ENCODE measurements around the gene EIF3M. TPM values are rescaled to one million over a fixed set of nuclear protein-coding genes. Genes with fewer than 3 reads are reported as not detected.

EIF3M gene
- total RNA-seq, 4 donors from 2014 or later, result 34.4 to 235 (median 147) TPM

DNA sequence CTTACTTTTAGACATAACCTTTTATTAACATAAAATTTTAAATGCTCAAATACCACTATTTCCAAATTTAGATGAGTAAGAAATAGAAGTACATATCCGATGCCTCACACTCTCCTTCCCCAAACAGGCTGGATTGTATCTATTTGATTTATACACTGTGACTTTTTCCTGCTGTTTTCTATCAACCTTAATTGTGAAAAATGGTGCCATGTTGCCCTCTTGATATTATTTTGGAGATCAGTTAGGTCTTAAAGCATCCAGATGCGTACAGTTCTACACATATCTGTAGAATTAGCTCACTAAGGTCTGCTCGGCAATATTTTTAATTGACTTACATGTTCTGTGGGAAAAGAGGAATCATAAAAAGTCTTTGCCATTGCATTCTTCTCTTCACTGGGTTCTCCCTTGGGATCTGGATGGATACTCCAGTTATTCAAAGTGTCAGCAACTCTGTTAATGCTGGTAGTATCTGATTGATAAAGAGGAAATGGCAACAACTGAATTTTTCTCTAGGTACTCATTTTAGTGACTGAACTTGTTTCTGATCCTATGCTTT is 27.2 kb downstream of the EIF3M start:
- Histone ChIP-seq H3K27ac (no peak overlapping the region), H3K4me3 (no peak overlapping the region), H3K36me3 (no peaks in the 10 kb centered on the region), H3K27me3 (no peaks in the 10 kb centered on the region), H3K4me1 (no peaks in the 10 kb centered on the region), H3K9me3 (no peaks in the 10 kb centered on the region)
- 85% methylated on average over 3 of the region's 3 CpGs for WGBS, 2 donors (ENCODE audit: low coverage in 1 of 2)
- in situ Hi-C loops (cut with MboI; ENCODE audit: low pct_ligation_motif_present in 1 of 4, low pct_unique_long_range_greater_than_20kb in 1 of 4, low sequenced_read_pairs in 3 of 4) (loop anchor here in 1 of 4 donors (25.0 kb wide), 1 partner anchor 299 kb away; no protein-coding TSS in a partner anchor), intact Hi-C loops (cut with DNase I; ENCODE audit: low total_unique reads) (no loop called here)
- DNase-seq, result no peak
- TF ChIP-seq POLR2AphosphoS5 (IDR thresholded peaks at IDR 0.05), result no peak
- no peak for TF ChIP-seq EP300 (IDR thresholded peaks at IDR 0.05; ENCODE audit: low read depth)
- TF ChIP-seq CTCF (IDR thresholded peaks at IDR 0.05), result no peak
- no peak for TF ChIP-seq POLR2A (IDR thresholded peaks at IDR 0.05)

DNA sequence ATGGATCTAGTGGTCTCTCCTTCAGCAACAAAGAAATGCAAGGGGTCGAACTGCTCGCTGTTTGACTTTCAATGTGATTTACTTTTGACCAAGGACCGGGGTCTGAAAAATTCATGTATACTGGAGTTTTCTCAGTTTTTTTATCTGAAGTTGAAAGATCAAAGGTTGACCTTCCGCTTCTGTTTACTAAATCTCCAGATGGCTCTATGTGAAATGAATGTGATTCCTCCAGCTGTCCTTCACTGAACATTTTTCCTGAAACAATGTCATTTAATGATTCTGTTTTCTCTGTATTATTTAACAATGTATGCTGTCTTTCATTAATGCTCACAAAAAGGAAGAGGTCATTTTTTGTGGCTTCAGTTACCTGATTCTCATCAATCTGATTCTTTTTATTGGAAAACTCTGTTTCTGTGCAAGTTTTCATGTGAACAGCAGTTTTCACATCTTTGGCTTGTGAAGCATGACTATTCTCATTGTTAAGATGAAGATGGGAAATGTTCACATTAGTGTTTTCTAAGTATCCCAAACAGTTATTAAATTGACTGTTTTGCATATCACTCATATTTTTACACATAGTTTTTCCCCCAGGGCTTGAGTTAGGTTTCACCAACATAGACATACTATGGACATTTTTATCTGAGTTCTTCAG is 30.0 kb downstream of the EIF3M start:
- Histone ChIP-seq H3K36me3 (no peaks in the 10 kb centered on the region), H3K27ac (no peak overlapping the region), H3K4me3 (no peak overlapping the region), H3K4me1 (no peaks in the 10 kb centered on the region), H3K27me3 (no peaks in the 10 kb centered on the region), H3K9me3 (no peaks in the 10 kb centered on the region)
- intact Hi-C loops (cut with DNase I; ENCODE audit: low total_unique reads), result no loop called here
- no peak for TF ChIP-seq POLR2A (IDR thresholded peaks at IDR 0.05)
- TF ChIP-seq POLR2AphosphoS5 (IDR thresholded peaks at IDR 0.05), result no peak
- no peak for TF ChIP-seq CTCF (IDR thresholded peaks at IDR 0.05)
- no peak for TF ChIP-seq EP300 (IDR thresholded peaks at IDR 0.05; ENCODE audit: low read depth)
- in situ Hi-C loops (cut with MboI; ENCODE audit: low pct_ligation_motif_present in 1 of 4, low pct_unique_long_range_greater_than_20kb in 1 of 4, low sequenced_read_pairs in 3 of 4), result loop anchor here in 1 of 4 donors (25.0 kb wide), 1 partner anchor 301 kb away; no protein-coding TSS in a partner anchor
- DNase-seq, result no peak
- WGBS, 2 donors (ENCODE audit: low coverage in 1 of 2), result 56 to 65% methylated on average over 4 of the region's 4 CpGs

- intact Hi-C loops (cut with DNase I; ENCODE audit: low total_unique reads) (no loop called here), in situ Hi-C loops (cut with MboI; ENCODE audit: low pct_ligation_motif_present in 1 of 4, low pct_unique_long_range_greater_than_20kb in 1 of 4, low sequenced_read_pairs in 3 of 4) (loop anchor here in 1 of 4 donors (25.0 kb wide), 1 partner anchor 303 kb away; no protein-coding TSS in a partner anchor)
- Histone ChIP-seq H3K27me3 (no peaks in the 10 kb centered on the region), H3K9me3 (no peaks in the 10 kb centered on the region), H3K36me3 (no peaks in the 10 kb centered on the region), H3K4me3 (no peak overlapping the region), H3K27ac (no peak overlapping the region), H3K4me1 (no peaks in the 10 kb centered on the region)
- no peak for DNase-seq
- TF ChIP-seq POLR2A (IDR thresholded peaks at IDR 0.05) (no peak), POLR2AphosphoS5 (IDR thresholded peaks at IDR 0.05) (no peak), CTCF (IDR thresholded peaks at IDR 0.05) (no peak), EP300 (IDR thresholded peaks at IDR 0.05; ENCODE audit: low read depth) (no peak)
Measured at GRCh38 chr11:32615422-32615821, 31.8 kb downstream of the EIF3M start.

- Histone ChIP-seq H3K27ac (no peak overlapping the region), H3K4me3 (no peak overlapping the region), H3K27me3 (no peaks in the 10 kb centered on the region), H3K9me3 (no peaks in the 10 kb centered on the region), H3K36me3 (no peaks in the 10 kb centered on the region), H3K4me1 (no peaks in the 10 kb centered on the region)
- TF ChIP-seq POLR2A (IDR thresholded peaks at IDR 0.05) (no peak), EP300 (IDR thresholded peaks at IDR 0.05; ENCODE audit: low read depth) (no peak), CTCF (IDR thresholded peaks at IDR 0.05) (no peak), POLR2AphosphoS5 (IDR thresholded peaks at IDR 0.05) (no peak)
- no peak for DNase-seq
- in situ Hi-C loops (cut with MboI; ENCODE audit: low pct_ligation_motif_present in 1 of 4, low pct_unique_long_range_greater_than_20kb in 1 of 4, low sequenced_read_pairs in 3 of 4) (loop anchor here in 1 of 4 donors (25.0 kb wide), 1 partner anchor 305 kb away; no protein-coding TSS in a partner anchor), intact Hi-C loops (cut with DNase I; ENCODE audit: low total_unique reads) (no loop called here)
- 82 to 93% methylated on average over 4 of the region's 4 CpGs for WGBS, 2 donors (ENCODE audit: low coverage in 1 of 2)
Measured at GRCh38 chr11:32616903-32617302, 33.3 kb downstream of the EIF3M start.

Data from transverse colon (tissue), 4 donors.